ENCODE results near the gene PSTPIP2. TPM values are rescaled to one million over a fixed set of nuclear protein-coding genes. Genes with fewer than 3 reads are reported as not detected.
A peak's percentile ranks its signal among the peaks of the same experiment; 100 is the strongest.

PSTPIP2 gene
- total RNA-seq, 2 experiments from 2014 or later = 9.4 to 9.7 TPM

DNA sequence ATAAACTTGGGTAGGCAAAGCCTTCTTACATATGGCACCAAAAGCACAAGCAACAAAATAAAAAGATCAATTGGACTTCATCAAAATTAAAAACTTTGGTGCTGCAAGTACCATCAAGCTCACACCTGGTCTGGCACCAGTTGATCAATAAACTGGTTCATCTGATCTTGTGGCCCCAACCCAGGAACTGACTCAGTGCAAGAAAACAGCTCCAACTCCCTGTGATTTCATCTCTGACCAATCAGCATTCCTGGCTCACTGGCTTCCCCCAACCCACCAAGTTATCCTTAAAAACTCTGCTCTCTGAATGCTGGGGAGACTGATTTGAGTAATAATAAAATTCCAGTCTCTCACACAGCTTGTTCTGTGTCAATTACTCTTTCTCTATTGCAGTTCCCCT is 113.3 kb downstream of the PSTPIP2 start:
- Mint-ChIP-seq H3K27me3 (no peaks in the 10 kb centered on the region), H3K4me3 (no peak overlapping the region), H3K36me3 (ENCODE audit: low read depth) (peaks cover 35% of the 10 kb centered on the region), H3K27ac (no peak overlapping the region), H3K9me3 (no peaks in the 10 kb centered on the region), H3K4me1 (peaks cover 37% of the 10 kb centered on the region)
- CTCF ChIA-PET = interaction anchor here (1.3 kb wide), 1 partner anchor 115 kb away, joined by 3 read pairs; no protein-coding TSS in a partner anchor
- POLR2A ChIA-PET = no interaction called here
- no peak for DNase-seq

DNA sequence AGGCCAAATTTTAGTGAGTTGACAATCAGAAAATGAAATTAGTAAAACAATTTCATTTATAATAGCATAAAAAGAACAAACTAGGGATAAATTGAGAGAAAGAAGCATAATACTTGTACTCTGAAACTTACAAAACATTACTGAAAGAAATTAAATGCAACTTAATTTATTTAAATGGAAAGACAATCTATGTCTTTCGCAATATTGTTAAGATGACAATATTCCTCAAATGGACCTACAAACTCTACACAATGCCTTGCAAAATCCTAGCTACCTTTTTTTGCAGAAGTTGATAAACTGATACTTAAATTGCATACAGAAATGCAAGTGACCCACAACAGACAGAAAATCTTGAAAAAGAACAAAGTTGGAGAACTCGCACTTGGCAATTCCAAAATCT is 114.0 kb downstream of the PSTPIP2 start:
- ChIA-PET POLR2A (no interaction called here), CTCF (interaction anchor here (1.3 kb wide), 1 partner anchor 116 kb away, joined by 3 read pairs; no protein-coding TSS in a partner anchor)
- Mint-ChIP-seq H3K4me1 (peaks cover 30% of the 10 kb centered on the region), H3K36me3 (ENCODE audit: low read depth) (peaks cover 37% of the 10 kb centered on the region), H3K9me3 (no peaks in the 10 kb centered on the region), H3K27me3 (no peaks in the 10 kb centered on the region), H3K27ac (no peak overlapping the region), H3K4me3 (no peak overlapping the region)
- DNase-seq = no peak

DNA sequence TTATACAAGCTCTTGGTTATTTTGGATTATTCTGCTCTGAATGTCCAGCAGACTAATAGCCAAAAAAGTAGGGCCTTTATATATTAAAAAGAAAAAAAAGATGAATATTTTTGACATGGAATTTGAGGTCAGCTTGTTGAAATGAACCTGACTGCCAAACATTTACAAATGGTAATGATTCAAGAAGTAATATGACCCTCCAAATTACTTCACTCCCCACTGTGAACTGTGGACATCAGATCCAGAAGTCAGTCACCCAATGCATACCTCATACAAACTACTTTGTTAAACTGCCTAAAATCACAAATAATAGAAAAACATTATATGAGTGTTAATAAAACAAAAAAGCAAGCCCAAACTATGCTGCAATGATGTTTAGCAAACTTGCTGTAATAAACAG is 115.0 kb downstream of the PSTPIP2 start:
- Mint-ChIP-seq H3K27ac (no peak overlapping the region), H3K9me3 (no peaks in the 10 kb centered on the region), H3K27me3 (no peaks in the 10 kb centered on the region), H3K36me3 (ENCODE audit: low read depth) (peaks cover 43% of the 10 kb centered on the region), H3K4me1 (peaks cover 21% of the 10 kb centered on the region), H3K4me3 (no peak overlapping the region)
- no peak for DNase-seq
- ChIA-PET POLR2A (no interaction called here), CTCF (no interaction called here)

DNA sequence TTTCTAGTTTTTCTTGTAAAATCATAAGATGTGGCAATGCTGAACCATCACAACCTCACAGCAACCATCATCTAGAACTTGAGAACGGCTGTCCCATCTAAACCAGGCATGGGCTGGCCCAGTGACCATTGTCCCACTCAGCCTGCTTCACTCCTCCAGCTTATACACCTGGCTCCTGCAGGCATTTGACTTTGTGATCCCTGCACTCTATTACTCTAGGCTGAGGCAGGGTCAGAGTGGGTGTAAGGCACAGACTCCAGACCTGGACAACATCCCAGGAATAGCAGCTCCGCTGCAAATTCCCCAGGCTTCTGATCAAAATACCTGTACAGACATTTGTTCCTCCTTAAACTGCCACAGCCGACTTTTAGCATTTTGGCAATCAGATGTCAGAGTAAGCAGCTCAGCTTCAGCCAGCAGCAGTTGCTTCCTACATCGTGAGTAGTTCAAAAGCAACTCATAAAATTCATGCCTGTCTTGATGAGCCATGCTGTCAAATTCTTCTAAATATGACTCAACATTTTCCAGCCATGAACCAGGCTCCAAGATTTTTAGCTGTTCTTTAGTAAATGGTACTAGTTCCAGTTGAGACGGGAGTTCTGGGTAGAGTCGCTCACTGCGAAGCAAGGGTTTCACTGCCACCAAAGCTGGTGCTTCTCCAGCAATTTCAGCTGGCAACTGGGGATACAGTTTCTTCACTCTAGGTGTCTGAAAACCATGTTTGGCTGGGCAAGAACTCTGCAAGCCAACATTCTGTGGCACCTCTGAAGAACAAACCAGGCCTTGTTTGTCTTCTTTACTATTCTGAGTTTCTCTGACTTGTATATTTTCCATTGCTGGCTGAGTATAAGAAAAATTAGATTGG is 117.8 kb downstream of the PSTPIP2 start:
- ChIA-PET POLR2A (no interaction called here), CTCF (interaction anchor here (1.9 kb wide), 1 partner anchor 9 kb away, joined by 6 read pairs; no protein-coding TSS in a partner anchor)
- Mint-ChIP-seq H3K4me3 (no peak overlapping the region), H3K9me3 (no peaks in the 10 kb centered on the region), H3K4me1 (peaks cover 10% of the 10 kb centered on the region), H3K36me3 (ENCODE audit: low read depth) (peaks cover 49% of the 10 kb centered on the region), H3K27ac (no peak overlapping the region), H3K27me3 (no peaks in the 10 kb centered on the region)
- DNase-seq = no peak

DNA sequence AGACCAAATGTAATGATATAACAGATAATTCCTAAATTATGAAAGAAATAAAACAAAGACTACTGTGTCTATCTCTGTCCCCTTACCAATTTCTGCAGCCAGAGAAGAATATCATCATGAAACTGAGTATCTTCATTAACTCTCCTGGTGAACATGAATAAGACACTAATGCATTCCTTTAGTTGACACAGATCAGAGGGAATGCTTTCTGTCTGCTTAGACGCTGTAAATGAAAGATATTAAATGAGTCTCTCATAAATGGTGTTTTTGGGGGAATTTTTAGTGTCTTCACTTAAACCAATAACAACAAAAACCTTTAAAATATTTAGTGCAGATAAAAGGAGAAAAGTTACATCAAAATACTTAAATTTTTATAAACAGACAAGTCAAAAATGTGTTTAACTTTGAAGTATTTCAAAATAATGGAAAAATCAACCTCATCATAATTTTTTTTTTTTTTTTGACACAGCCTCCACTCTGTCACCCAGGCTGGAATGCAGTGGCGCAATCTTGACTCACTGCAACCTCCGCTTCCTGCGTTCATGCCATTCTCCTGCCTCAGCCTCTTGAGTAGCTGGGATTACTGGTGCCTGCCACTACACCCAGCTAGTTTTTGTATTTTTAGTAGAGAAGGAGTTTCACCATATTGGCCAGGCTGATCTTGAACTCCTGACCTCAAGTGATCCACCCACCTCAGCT is 120.9 kb downstream of the PSTPIP2 start:
- no peak overlapping the region for H3K27ac Mint-ChIP-seq
- ChIA-PET CTCF (no interaction called here), POLR2A (no interaction called here)
- no peaks in the 10 kb centered on the region for H3K27me3 Mint-ChIP-seq
- no peak for DNase-seq
- no peak overlapping the region for H3K4me3 Mint-ChIP-seq
- peaks cover 66% of the 10 kb centered on the region for H3K36me3 Mint-ChIP-seq (ENCODE audit: low read depth)
- no peaks in the 10 kb centered on the region for H3K4me1 Mint-ChIP-seq
- H3K9me3 Mint-ChIP-seq = no peaks in the 10 kb centered on the region

DNA sequence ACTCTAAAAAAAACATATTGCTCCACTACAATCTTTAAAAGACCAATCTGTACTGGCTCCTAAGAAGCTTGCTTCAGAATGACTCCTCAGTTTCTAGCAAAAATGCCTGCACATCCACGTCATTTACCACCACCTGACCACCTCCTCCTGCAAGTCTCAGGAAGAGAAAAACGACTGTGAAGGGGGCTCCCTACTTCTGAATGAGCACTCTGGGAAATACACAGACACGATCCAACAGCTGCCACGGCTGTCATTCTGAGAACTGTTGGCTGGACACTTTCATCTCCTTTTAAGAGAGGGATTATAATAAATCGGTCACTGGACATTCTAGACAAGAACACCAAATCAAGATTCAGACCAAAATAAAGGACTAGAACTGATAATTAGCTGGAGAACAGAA is 126.4 kb downstream of the PSTPIP2 start:
- H3K4me1 Mint-ChIP-seq = no peaks in the 10 kb centered on the region
- CTCF ChIA-PET = interaction anchor here (0.9 kb wide), 1 partner anchor 76 kb away, joined by 3 read pairs; no protein-coding TSS in a partner anchor
- no peak for DNase-seq
- H3K4me3 Mint-ChIP-seq = no peak overlapping the region
- H3K27ac Mint-ChIP-seq = no peak overlapping the region
- H3K9me3 Mint-ChIP-seq = no peaks in the 10 kb centered on the region
- POLR2A ChIA-PET = no interaction called here
- no peaks in the 10 kb centered on the region for H3K27me3 Mint-ChIP-seq
- H3K36me3 Mint-ChIP-seq (ENCODE audit: low read depth) = peaks cover 65% of the 10 kb centered on the region

DNA sequence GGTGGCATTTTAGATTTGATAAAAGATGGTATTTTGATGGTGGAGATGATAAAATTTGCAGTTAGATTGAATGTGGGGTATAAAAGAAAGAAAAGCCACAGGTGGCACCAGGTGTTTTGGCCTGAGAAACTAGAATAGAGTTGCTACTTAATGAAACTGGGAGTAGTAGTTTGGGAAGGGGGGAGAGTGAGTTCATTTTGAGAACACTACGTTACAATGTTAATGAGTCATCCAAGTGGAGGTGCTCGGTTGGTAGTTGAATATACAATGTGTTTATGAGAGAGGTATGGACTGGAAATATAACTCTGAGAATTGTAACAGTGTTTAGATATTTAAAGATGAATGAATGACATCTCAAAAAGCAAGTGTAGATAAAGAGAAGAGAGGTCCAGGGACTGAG is 131.3 kb downstream of the PSTPIP2 start:
- H3K36me3 Mint-ChIP-seq (ENCODE audit: low read depth) = peaks cover 63% of the 10 kb centered on the region
- no peak overlapping the region for H3K27ac Mint-ChIP-seq
- CTCF ChIA-PET = no interaction called here

DNA sequence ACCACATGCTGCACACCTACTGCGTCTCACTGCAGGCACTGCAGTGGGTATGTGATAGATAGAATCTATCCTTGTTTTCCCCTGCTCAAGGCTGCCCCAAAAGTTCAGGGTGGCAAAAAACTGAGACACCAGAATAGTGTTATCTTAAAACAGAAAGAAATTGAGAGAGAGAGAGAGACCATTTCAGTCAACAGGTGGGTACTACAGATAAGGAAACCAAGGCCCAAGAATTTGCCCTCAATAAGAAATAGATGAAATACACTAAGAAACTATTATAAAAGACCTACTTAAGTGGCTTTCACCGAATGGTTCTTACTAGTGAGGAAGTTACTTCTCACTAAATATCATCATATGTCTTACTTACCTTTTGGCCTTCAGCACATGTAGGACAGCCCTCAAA is 132.8 kb downstream of the PSTPIP2 start:
- Mint-ChIP-seq H3K27ac (no peak overlapping the region), H3K9me3 (no peaks in the 10 kb centered on the region), H3K36me3 (ENCODE audit: low read depth) (peaks cover 54% of the 10 kb centered on the region), H3K4me1 (peaks cover 11% of the 10 kb centered on the region), H3K4me3 (no peak overlapping the region), H3K27me3 (no peaks in the 10 kb centered on the region)
- no peak for DNase-seq
- POLR2A ChIA-PET = no interaction called here
- CTCF ChIA-PET = no interaction called here

More for the DNA sequence above, 131.3 kb downstream of the PSTPIP2 start:
- Mint-ChIP-seq H3K4me1 (peaks cover 11% of the 10 kb centered on the region), H3K4me3 (no peak overlapping the region), H3K9me3 (no peaks in the 10 kb centered on the region), H3K27me3 (no peaks in the 10 kb centered on the region)
- no peak for DNase-seq
- POLR2A ChIA-PET = no interaction called here

DNA sequence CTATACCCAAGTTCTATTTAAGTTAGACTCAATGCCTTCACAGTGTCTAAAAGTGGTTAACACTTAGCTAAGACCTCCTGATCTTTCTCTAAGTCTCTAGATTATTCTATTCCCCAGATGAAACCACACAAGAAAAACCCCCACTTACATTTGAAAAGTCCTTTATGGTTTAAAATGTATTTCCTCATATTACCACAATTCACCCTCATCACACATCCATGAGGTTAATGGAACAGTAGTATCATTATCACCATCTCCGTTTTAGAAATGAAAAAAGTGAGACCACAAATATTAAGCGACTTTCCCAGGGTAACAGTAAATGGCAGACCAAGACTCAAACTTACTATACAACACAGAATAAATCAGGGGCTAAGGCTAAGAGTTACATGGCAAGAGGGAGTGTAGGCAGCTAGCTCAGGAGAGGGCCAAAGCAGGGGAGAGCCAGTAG is 133.5 kb downstream of the PSTPIP2 start:
- ChIA-PET POLR2A (no interaction called here), CTCF (interaction anchor here (0.6 to 0.8 kb wide), 4 partner anchors 129 to 317 kb away, joined by 3 to 7 read pairs (median 4); no protein-coding TSS in a partner anchor)
- Mint-ChIP-seq H3K9me3 (no peaks in the 10 kb centered on the region), H3K27ac (peak overlapping the region; percentile 51), H3K4me3 (no peak overlapping the region), H3K36me3 (ENCODE audit: low read depth) (peaks cover 49% of the 10 kb centered on the region), H3K27me3 (no peaks in the 10 kb centered on the region), H3K4me1 (peaks cover 11% of the 10 kb centered on the region)
- DNase-seq = no peak

DNA sequence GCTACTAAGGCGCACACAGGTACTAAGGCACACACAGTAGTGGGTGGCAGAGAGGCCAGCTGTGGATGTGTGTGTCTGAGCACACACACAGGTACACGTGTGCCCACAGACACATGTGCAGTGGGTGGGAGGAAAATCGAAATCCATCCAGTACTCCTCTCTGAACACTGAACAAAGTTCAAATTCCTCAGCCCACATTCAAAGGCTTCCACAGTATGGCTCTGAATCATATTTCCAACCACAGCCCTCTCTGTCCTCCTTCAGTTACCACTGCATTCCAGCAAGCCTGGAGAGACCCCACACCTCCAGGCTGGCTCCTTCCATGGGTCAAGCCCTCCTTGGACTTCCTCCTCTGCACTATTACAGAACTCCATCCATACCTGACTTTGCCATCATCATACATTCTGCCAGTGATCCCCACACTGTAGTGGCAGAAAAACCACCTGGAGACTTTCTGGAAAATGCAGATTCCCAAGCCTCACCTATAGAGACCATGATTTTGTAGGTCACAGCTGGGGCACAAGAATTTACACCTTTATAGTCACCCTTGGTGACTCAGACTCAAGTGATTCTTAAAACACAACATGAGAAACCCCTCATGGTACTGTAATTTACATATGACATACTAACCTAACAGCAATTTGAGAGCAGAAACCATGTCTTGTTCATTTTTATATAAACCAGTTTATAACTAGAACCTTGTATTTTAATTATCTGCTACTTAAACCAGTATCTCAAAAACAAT is 136.3 kb downstream of the PSTPIP2 start:
- Mint-ChIP-seq H3K27ac (no peak overlapping the region), H3K27me3 (no peaks in the 10 kb centered on the region), H3K36me3 (ENCODE audit: low read depth) (peaks cover 44% of the 10 kb centered on the region), H3K4me1 (peaks cover 11% of the 10 kb centered on the region), H3K9me3 (no peaks in the 10 kb centered on the region), H3K4me3 (no peak overlapping the region)
- ChIA-PET CTCF (interaction anchor here (0.6 kb wide), 1 partner anchor 100 kb away, joined by 3 read pairs; no protein-coding TSS in a partner anchor), POLR2A (no interaction called here)
- DNase-seq = no peak
